AG08395 (cell line): Measurements from ENCODE around the gene LIMS1.
"Not testable (repeated sequence)": the region's sequence is repeated elsewhere in the genome, so short reads cannot be mapped to it uniquely, and the experiment has no call there.

Source experiments
- DNase-seq: peaks from one replicate; pipeline ENCODE4 v3.0.0; 2012; ENCODE audit warnings: mixed read lengths, low spot score

LIMS1 gene

DNA sequence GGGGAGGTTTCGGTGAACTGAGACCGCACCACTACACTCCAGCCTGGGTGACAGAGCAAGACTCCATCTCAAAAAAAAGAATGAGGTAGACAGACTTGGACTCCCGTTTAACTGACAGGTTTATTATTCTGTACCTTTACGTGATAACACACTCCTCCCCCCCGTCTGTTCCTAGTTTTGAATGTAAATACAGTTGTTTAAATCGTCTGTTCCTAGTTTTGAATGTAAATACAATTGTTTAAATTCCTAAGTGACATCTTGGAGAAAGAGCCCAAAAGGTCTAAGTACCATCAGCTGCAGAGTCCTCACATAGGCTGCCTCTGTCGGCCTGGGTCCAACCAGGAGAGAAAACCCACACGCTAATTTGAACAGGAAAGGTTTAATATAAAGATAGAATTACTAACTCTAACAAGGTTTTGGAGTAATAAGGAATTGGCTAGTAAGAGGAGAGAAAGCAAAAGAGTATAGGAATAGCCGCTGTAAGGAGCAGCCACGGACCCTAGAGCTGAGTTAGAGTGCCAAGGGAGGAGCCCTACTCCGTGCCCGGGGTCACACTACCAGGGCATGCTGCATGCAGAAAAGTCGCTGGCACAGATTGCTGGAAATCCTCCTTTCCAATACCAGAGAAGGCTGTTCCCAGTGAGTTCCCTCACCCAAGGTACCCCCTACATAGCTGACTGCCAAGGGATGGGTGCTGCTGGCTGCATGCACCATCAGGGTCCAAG, 101.5 kb downstream of the LIMS1 start:
- no peak for DNase-seq

DNA sequence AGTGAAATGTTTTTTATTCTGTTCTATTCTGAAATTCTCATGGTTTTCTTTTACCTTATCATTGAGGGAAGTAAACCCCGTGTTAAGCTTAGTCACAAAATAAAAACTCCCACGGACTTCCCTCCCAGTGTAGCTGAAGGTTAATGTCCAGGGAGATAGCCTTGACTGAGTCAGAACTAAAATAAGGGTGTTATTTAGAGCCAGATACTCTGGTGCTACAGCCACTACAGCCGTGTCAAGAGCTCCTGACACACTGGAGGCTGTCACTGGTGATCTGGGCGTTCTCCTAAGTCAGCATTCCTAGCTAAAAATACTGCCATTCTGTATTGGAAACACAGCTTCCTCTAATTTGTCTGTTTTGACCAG, 103.0 kb downstream of the LIMS1 start:
- DNase-seq: peak; percentile 64

DNA sequence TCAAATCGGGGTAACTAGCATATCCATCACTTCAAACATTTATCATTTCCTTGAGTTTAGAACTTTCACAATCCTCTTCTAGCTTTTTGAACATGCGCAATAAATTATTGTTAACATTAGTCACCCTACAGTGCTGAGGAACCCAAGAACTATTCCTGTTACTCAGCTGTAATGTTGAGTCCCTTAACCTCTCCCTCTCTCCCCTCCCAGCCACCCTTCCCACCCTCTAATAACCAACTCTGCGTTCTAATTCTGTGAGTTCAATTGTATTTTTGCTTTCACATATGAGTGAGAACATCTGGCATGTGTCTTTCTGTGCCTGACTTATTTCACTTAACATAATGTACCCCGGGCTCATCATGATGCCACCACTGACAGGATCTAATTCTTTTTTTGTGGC, 106.5 kb downstream of the LIMS1 start:
- DNase-seq: peak; percentile 80

GRCh38 chr2:108641756-108642155, 107.5 kb downstream of the LIMS1 start:
- DNase-seq: no peak

DNA sequence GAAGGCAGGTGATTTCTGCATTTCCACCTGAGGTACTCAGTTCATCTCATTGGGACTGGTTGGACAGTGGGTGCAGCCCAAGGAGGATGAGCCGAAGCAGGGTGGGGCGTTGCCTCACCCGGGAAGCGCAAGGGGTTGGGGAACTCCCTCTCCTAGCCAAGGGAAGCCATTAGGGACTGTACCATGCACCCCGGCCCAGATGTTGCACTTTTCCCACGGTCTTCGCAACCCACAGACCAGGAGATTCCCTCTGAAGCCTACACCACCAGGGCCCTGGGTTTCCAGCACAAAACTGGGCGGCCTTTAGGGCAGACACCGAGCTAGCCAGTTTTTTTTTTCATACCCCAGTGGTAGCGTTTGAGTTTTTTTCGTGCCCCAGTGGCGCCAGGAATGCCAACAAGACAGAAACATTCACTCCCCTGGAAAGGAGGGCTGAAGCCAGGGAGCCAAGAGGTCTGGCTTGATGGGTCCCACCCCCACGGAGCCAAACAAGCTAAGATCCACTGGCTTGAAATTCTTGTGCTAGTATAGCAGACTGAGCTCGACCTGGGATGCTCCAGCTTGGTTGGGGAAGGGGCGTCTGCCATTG, 109.1 kb downstream of the LIMS1 start:
- DNase-seq: no peak

DNA sequence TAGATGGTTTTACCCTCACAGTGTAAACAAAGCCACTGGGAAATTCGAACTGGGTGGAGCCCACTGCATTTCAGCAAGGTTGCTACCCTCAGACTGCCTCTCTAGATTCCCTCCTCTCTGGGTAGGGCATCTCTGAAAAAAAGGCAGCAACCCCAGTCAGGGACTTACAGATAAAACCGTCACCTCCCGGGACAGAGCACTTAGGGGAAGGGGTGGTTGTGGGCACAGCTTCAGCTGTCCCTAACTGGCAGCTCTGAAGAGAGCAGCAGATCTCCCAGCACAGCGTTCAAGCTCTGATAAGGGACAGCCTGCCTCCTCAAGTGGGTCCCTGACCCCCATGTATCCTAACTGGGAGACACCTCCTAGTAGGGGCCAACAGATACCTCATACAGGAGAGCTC, 109.6 kb downstream of the LIMS1 start:
- not testable (repeated sequence) for DNase-seq

DNA sequence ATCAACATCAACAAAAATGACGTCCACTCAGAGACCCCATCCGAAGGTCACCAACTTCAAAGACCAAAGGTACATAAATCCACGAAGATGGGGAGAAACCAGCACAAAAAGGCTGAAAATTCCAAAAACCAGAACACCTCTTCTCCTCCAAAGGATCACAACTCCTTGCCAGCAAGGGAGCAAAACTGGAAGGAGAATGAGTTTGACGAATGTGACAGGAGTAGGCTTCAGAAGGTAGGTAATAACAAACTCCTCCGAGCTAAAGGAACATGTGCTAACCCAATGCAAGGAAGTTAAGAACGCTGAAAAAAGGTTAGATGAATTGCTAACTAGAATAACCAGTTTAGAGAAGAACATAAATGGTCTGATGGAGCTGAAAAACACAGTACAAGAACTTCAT, 110.2 kb downstream of the LIMS1 start:
- not testable (repeated sequence) for DNase-seq

DNA sequence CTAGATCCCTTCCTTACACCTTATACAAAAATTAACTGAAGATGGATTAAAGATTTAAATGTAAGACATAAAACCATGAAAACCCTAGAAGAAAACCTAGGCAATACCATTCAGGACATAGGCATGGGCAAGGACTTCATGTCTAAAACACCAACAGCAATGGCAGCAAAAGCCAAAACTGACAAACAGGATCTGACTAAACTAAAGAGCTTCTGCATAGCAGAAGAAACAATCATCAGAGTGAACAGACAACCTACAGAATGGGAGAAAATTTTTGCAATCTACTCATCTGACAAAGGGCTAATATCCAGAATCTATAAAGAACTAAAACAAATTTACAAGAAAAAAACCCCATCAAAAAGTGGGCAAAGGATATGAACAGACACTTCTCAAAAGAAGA, 114.5 kb downstream of the LIMS1 start:
- not testable (repeated sequence) for DNase-seq

- not testable (repeated sequence) for DNase-seq
Measured at GRCh38 chr2:108650465-108650864, 116.2 kb downstream of the LIMS1 start.

DNA sequence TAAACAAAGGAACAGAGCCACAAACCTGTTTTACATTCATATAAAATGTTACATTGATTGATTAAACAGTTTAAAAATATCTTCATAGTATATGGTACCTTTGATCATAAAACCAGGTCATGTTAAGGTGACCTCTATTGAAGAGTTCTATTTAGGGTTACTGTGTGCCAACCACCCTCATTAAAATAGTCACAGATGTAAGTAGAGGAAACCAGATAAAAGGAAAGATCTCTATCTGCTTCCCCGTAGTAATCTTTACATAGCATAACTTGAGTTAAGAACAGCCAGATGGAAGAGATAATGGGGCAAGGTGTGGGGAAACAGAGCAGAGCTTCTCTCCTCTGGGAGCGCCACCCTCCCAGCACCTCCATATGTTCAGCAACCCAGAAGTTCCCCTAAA, 117.2 kb downstream of the LIMS1 start:
- DNase-seq: not testable (repeated sequence)

- not testable (repeated sequence) for DNase-seq
Measured at GRCh38 chr2:108652187-108652931, 118.1 kb downstream of the LIMS1 start.

DNA sequence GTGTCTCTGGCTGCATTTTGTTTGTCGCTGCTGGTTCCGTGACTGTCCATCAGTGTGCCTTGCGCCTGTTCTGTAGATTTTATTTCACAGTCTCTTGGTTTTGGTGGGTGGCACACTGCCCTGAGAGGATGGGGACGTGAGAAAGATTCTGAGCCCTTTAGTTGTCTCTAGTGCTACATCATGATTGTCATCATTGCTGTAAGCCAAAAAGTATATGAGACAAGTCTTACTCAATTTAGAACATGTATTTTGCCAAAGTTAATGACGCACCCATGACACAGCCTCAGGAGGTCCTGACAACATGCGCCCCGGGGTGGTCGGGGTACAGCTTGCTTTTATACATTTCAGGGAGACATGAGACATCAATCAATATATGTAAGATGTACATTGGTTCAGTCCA, 119.2 kb downstream of the LIMS1 start:
- not testable (repeated sequence) for DNase-seq

GRCh38 chr2:108653849-108654248, 119.6 kb downstream of the LIMS1 start:
- DNase-seq: not testable (repeated sequence)

DNA sequence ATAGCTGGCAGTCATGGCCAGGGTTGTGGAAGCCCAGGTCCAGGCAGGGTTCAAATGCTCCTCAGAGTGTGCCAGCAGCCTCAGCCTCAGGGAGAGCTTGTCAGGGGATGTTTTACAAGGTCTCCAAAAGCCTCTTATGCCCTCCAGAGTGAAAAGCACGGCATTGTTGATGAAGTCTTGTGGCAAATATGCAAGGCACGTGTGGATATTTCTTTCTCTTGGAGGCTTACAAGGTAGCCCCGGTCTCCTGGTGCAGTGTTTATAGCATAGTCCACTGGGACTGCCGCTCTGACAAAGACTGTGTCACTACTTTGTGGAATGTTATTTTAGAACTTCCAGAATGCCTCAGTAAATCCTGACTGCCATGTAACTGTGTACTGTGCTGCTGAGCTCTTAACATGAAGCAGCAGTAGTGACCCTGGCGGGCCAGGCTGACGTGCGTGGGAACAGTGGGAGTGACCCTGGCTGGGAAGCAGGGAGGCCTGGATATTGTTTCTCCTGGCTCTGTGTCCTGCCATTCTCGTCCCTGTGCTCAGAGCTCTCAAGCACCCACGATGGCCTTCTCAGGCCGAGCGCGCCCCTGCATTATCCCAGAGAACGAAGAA, 120.4 kb downstream of the LIMS1 start:
- DNase-seq: not testable (repeated sequence)

DNA sequence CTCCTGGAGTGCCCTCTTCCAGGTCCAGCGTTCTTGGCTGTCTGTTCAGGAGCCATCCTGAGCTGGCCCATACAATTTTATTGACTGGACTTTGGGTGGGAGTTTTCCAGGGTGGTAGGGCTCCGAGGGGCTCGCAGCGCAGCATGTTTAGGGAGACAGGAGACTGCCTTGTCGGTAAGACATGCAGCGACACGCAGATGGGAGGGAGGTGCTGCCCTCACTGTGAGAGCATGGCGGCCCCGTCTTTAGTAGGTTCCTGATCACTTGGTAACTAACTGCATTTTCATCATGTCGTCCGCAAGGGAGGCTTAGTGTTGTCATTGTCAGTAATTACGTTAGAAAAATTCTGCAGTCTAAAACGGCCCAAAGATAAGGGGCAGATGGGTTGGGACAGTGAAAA, 121.0 kb downstream of the LIMS1 start:
- DNase-seq: not testable (repeated sequence)

GRCh38 chr2:108656282-108656681, 122.0 kb downstream of the LIMS1 start:
- not testable (repeated sequence) for DNase-seq

- DNase-seq: not testable (repeated sequence)
Measured at GRCh38 chr2:108657517-108657916, 123.2 kb downstream of the LIMS1 start.

DNA sequence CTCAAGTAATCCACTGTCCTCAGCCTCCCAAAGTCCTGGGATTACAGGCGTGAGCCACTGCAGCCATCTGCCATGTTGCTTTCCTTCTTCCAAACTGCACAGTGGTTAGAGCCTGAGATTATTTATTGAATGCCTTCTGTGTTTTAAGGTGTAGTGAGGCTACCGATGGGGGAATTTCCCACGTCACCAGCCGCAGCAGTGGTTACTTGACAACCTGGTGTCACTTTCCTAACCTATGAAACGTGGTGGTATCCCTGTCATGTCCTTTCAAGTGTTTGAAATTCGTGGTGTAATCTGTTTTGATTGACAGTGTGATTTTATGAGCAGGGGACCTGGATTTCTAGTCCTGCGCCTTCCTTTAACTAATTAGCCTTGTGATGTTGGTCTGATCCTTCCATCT, 124.3 kb downstream of the LIMS1 start:
- not testable (repeated sequence) for DNase-seq

GRCh38 chr2:108661493-108661892, 127.2 kb downstream of the LIMS1 start:
- DNase-seq: not testable (repeated sequence)

- not testable (repeated sequence) for DNase-seq
Measured at GRCh38 chr2:108662207-108662612, 127.9 kb downstream of the LIMS1 start.

DNA sequence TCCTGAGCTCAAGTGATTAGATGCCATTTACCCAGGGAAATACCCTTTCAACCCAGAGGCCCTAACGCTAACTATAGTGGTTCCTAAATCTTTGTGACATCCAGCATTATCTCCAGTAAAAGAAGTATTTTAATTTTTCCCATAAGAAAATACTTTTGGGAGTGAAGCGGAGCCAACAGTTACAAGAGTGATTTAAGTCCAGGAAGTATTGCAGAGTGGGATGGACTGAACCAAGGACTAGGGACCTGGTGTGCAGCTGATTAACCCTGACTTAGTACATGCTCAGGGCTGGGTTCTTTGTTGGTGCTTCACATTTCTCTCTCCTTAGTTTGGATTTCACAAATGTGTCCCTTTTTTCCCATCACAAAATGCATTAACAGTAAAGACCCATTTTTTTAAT, 129.1 kb downstream of the LIMS1 start:
- DNase-seq: not testable (repeated sequence)

DNA sequence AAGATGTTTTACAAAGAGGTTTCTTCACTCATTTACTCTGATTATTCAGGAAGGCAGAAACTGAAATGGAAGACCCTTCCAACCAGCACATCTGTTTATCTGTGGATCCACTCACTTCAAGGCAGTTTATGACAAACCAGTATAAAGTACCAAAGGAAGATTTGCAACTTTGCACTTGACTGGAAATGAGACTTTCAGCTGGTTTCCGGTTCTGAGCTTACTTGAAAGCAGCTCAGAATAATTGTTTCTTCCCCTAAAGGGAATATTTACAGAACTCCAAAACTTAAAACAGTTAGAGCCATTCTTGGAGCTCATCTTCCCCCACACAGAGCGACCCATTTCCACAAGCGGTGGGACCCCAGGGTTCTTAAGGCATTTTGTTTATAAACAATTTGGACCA, 129.8 kb downstream of the LIMS1 start:
- not testable (repeated sequence) for DNase-seq

DNA sequence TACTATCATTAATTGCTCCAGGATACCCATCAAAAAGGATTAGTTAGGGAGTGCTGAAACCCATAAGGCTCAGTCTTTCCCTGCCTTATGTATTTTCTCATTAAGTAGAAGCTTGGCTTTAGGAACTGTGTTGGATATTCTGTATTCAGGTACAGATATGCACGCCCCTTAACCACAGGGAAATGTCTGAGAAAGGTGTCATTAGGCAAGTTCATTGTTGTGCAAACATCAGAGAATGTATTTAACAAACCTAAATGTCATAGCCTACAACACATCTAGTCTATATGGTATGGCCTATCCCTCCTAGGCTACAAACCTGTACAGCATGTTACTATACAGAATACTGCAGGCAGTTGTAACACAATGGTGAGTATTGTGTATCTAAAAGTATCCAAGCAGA, 130.7 kb downstream of the LIMS1 start:
- not testable (repeated sequence) for DNase-seq
